ENCODE measurements around the gene GMNN. TPM values are rescaled to one million over a fixed set of nuclear protein-coding genes. Genes with fewer than 3 reads are reported as not detected.

The GMNN gene
- polyA plus RNA-seq, 1 donor (not counting 4 experiments of a cell fraction or from before 2014, with no cell fraction given), result 28.4 TPM

DNA sequence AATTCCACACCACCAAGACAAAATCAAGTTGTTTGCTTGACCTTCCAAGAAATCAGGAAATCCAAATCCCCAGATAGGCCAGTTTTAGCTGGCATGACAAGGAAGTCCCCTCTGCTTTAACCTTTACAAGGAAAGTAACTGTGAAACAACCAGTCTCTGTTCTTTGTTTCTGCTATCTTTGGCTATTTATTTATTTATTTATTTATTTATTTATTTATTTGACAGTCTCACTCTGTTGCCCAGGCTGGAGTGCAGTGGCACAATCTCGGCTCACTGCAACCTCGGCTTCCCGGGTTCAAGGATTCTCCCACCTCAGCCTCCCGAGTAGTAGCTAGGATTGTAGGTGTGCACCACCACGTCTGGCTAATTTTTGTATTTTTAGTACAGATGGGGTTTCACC, 14.5 kb upstream of the GMNN start:
- H3K4me3 ChIP-seq (ENCODE audit: control insufficient read depth in 2 of 3, extremely low read depth in 1 of 3, insufficient read depth in 2 of 3, low read depth in 1 of 3, low read length in 3 of 3), result no peak overlapping the region
- TF ChIP-seq EZH2 (IDR thresholded peaks at IDR 0.05; ENCODE audit: low read length), result no peak
- TF ChIP-seq, protein P1, sequence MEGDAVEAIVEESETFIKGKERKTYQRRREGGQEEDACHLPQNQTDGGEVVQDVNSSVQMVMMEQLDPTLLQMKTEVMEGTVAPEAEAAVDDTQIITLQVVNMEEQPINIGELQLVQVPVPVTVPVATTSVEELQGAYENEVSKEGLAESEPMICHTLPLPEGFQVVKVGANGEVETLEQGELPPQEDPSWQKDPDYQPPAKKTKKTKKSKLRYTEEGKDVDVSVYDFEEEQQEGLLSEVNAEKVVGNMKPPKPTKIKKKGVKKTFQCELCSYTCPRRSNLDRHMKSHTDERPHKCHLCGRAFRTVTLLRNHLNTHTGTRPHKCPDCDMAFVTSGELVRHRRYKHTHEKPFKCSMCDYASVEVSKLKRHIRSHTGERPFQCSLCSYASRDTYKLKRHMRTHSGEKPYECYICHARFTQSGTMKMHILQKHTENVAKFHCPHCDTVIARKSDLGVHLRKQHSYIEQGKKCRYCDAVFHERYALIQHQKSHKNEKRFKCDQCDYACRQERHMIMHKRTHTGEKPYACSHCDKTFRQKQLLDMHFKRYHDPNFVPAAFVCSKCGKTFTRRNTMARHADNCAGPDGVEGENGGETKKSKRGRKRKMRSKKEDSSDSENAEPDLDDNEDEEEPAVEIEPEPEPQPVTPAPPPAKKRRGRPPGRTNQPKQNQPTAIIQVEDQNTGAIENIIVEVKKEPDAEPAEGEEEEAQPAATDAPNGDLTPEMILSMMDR (optimal IDR thresholded peaks at IDR 0.05 in 1 of 3, IDR thresholded peaks at IDR 0.05 in 1 of 3, conservative IDR thresholded peaks at IDR 0.05 in 1 of 3; ENCODE audit: extremely low read depth in 1 of 3, insufficient read depth in 2 of 3, low read length in 3 of 3), result no peak
- no peaks in the 10 kb centered on the region for H3K9me1 ChIP-seq (ENCODE audit: control insufficient read depth, extremely low read depth, insufficient read depth, low read length)
- no peaks in the 10 kb centered on the region for H3K27me3 ChIP-seq (ENCODE audit: control insufficient read depth, extremely low read depth, insufficient read depth, low read length)
- no peak overlapping the region for H3K9ac ChIP-seq (ENCODE audit: control insufficient read depth, extremely low read depth, insufficient read depth, low read length)
- H4K20me1 ChIP-seq (ENCODE audit: control insufficient read depth, extremely low read depth, insufficient read depth, low read length), result no peaks in the 10 kb centered on the region
- no peaks in the 10 kb centered on the region for H3K79me2 ChIP-seq (ENCODE audit: control insufficient read depth, insufficient read depth, low read length)
- dilution Hi-C loops (cut with MboI; ENCODE audit: extremely low pct_ligation_motif_present, low sequenced_read_pairs), result no loop called here
- no peaks in the 10 kb centered on the region for H3K9me3 ChIP-seq (ENCODE audit: control insufficient read depth, low read depth, low read length)
- H2AFZ ChIP-seq (ENCODE audit: control insufficient read depth, low read length), result no peak overlapping the region
- no peak for FAIRE-seq
- H3K4me2 ChIP-seq (ENCODE audit: control insufficient read depth, extremely low read depth, insufficient read depth, low read depth, low read length), result no peak overlapping the region
- no peak for DNase-seq (ENCODE audit: low read depth, low spot score)
- no peak overlapping the region for H3K27ac ChIP-seq (ENCODE audit: control insufficient read depth, insufficient read depth, low read length)
- peaks cover 5% of the 10 kb centered on the region for H3K4me1 ChIP-seq (ENCODE audit: control insufficient read depth, extremely low read depth, insufficient read depth, low read length)
- H3K36me3 ChIP-seq (ENCODE audit: control insufficient read depth in 2 of 2, extremely low read depth in 1 of 2, insufficient read depth in 2 of 2, low read length in 2 of 2), result no peaks in the 10 kb centered on the region

DNA sequence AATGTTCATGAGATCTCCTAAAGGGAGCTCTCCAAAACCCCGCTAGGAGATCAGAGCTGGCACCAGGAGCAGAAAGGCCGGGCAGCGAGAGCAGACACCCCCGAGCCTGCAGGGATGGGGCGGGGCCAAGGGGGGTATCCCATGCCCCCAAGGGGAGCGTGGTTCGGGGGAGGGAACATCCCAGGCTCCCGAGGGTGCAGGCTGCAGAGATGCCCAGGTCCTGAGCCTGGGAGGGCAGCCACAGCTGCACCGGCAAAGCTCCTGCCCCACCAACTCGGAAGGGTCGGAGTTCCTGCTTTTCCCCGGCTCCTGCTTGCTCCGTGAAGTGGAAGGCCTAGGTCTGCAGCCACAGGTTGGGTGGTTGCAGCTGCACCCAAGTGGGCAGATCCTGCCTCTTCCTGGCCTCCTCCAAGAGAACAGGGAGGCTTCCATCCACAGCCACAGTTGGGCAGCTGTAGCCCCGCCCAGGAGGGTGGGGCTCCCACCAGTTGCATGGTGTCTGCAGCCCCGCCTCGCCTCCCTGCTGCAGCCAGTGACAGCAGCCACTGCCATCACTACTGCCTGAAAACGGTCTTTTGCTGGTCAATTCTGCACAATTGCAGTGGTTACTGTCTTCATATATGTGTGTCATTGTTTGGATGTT, 13.4 kb upstream of the GMNN start:
- DNase-seq (ENCODE audit: low read depth, low spot score) (no peak), FAIRE-seq (no peak)
- dilution Hi-C loops (cut with MboI; ENCODE audit: extremely low pct_ligation_motif_present, low sequenced_read_pairs), result no loop called here
- no peaks in the 10 kb centered on the region for H3K27me3 ChIP-seq (ENCODE audit: control insufficient read depth, extremely low read depth, insufficient read depth, low read length)
- TF ChIP-seq, protein P1 (optimal IDR thresholded peaks at IDR 0.05 in 1 of 3, IDR thresholded peaks at IDR 0.05 in 1 of 3, conservative IDR thresholded peaks at IDR 0.05 in 1 of 3; ENCODE audit: extremely low read depth in 1 of 3, insufficient read depth in 2 of 3, low read length in 3 of 3), result no peak
- TF ChIP-seq EZH2 (IDR thresholded peaks at IDR 0.05; ENCODE audit: low read length), result no peak
- H3K4me2 ChIP-seq (ENCODE audit: control insufficient read depth, extremely low read depth, insufficient read depth, low read depth, low read length), result no peak overlapping the region
- no peaks in the 10 kb centered on the region for H3K79me2 ChIP-seq (ENCODE audit: control insufficient read depth, insufficient read depth, low read length)
- H3K36me3 ChIP-seq (ENCODE audit: control insufficient read depth in 2 of 2, extremely low read depth in 1 of 2, insufficient read depth in 2 of 2, low read length in 2 of 2), result no peaks in the 10 kb centered on the region
- peaks cover 5% of the 10 kb centered on the region for H3K4me1 ChIP-seq (ENCODE audit: control insufficient read depth, extremely low read depth, insufficient read depth, low read length)
- H3K27ac ChIP-seq (ENCODE audit: control insufficient read depth, insufficient read depth, low read length), result no peak overlapping the region
- H3K9me1 ChIP-seq (ENCODE audit: control insufficient read depth, extremely low read depth, insufficient read depth, low read length), result no peaks in the 10 kb centered on the region
- no peaks in the 10 kb centered on the region for H4K20me1 ChIP-seq (ENCODE audit: control insufficient read depth, extremely low read depth, insufficient read depth, low read length)
- no peak overlapping the region for H3K4me3 ChIP-seq (ENCODE audit: control insufficient read depth in 2 of 3, extremely low read depth in 1 of 3, insufficient read depth in 2 of 3, low read depth in 1 of 3, low read length in 3 of 3)
- H3K9me3 ChIP-seq (ENCODE audit: control insufficient read depth, low read depth, low read length), result no peaks in the 10 kb centered on the region
- H3K9ac ChIP-seq (ENCODE audit: control insufficient read depth, extremely low read depth, insufficient read depth, low read length), result no peak overlapping the region
- no peak overlapping the region for H2AFZ ChIP-seq (ENCODE audit: control insufficient read depth, low read length)

All from keratinocyte (primary cell).